PC-3 (cell line): Measurements from ENCODE around the gene TLE7.

ENCODE experiments used
- CTCF ChIP-seq: fragments of 300-600 bp; sonication (generic); conservative IDR thresholded peaks from 2 replicates; pipeline ENCODE4 v1.5.1; 2017; ENCODE audit warnings: antibody characterized with exemption, low read depth, mild to moderate bottlenecking, low read length
- EZH2 ChIP-seq: fragments of 300-600 bp; sonication (generic); IDR thresholded peaks from one replicate; pipeline ENCODE4 v1.6.1; 2017; ENCODE audit warnings: antibody characterized with exemption, mild to moderate bottlenecking, low read length; ENCODE audit not compliant: unreplicated experiment

- TF ChIP-seq CTCF (no peak), EZH2 (no peak)
These were observed 39.1 kb upstream of the TLE7 start for GRCh38 chr16:71480956-71481355.
